Glomerular visceral epithelial cell (primary cell): Measurements from ENCODE around the gene GRIN2C.

Source experiments
- DNase-seq: peaks from one replicate; pipeline ENCODE4 v3.0.0-alpha.2; 2016; ENCODE audit errors: extremely low spot score

Gene GRIN2C

DNA sequence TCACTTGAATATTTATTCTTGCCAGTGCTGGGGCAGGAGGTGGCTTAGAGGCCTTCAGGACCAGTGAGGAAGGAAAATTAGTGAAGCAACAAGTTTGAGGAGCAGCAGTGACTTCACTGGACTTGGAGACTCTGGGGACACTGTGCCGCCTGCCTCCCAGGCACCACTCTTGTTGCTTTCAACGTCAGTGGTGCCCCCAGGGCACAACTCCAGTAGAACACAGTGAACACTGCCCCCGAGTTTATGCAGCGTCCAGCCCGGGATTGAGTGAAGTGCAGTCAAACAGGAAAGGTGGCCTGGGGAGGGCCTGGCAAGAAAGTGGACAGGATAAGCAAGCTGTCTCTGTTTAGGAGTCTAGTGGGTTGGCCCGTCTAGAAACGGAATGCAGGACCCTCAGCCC lies 59.2 kb downstream of the GRIN2C start:
- DNase-seq = no peak

GRCh38 chr17:74799097-74799496 lies 60.6 kb downstream of the GRIN2C start:
- DNase-seq = no peak

DNA sequence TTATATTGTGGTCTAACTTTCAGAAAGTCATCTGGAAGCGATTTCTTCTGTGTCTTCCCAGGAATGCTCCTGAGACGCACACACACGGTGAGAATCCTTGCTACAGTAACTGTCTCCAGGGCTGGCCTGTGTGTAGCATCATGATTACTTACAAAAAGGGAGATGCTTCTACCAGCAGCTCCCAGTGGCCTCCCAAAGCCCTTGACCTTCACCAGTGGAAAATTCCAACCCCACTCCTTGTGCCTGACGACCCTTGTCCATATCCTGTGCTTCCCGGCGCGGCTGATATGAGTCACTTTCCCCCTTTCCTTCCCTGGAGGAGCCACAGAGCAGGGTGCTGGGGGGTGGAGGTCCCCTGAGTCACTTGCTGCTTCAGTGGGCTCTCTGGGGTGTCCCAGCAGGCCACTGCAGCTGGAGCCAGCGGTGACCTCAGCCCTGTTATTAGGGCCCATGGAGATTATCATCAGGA lies 61.4 kb downstream of the GRIN2C start:
- DNase-seq = peak; percentile 75

DNA sequence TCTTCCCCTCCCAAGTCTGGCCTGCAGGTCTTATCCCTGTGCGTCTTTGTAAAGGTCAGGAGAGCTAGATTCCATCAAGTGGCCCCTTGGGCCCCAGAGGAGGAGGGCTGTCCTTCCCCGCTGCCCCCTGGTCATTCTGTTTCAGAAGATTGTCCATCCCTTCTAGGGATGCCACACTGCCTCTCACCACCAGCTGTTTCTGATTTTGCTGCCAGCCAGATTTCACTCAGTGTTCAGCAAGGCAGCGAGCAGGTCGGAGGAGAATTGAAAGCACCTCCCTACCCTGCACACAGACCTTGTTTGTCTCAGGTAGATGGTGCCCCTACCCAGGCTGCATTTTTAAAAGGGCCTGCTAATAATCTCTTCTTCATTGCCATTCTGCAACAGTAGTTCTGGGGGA lies 61.9 kb downstream of the GRIN2C start:
- DNase-seq = no peak

GRCh38 chr17:74796866-74797265 lies 62.8 kb downstream of the GRIN2C start:
- DNase-seq = no peak

- DNase-seq = no peak
These were observed 63.5 kb downstream of the GRIN2C start for GRCh38 chr17:74796211-74796610.

DNA sequence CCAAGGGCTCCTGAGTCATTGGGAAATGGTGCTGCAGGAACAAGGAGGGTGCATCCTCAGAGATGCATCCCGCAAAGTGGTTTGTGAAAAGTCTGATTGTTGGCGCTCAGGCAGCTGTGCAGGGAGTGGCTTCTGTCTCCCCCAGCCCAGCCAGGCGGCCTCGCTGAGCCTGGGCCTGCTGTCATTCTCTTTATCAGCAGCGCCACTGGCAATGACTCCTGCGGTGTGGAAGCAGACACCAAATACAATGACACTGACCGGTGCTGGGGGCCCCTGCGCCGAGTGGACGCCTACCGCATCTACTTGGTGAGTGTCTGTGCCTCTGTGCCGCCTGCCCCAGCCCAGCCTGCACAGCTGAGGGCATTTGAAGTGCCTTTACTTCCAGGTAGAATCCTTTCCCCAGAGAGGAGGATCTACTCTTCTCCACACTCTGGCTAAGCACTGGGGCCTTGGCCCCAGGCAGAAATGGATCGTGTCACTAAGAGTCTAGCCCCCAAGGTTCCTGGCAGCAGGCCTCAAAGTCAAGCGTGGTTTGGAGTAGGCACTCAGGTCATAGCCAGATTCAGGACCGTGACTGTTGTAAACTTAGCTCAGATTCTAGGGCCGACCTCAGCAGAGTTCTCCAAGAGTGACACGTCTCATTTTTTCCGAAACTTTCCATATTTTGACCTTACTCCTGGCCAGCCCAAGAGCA lies 64.2 kb downstream of the GRIN2C start:
- no peak for DNase-seq

- no peak for DNase-seq
These were observed 67.0 kb downstream of the GRIN2C start for GRCh38 chr17:74792586-74793105.
